Measurements from ENCODE around the gene TSPAN9.

- TF ChIP-seq CTCF (IDR thresholded peaks at IDR 0.05; ENCODE audit: low read length) (no peak), EZH2 (IDR thresholded peaks at IDR 0.05; ENCODE audit: borderline replicate concordance, low read length) (no peak)
Measured at GRCh38 chr12:3131129-3131528, 54.0 kb downstream of the TSPAN9 start.

All from OCI-LY1 (cell line).